Activated CD4-positive, alpha-beta T cell treated with anti-CD3 and anti-CD28 coated beads, Interleukin-2, amount 50 U/mL, for 24 hours (primary cell): Measurements from ENCODE around the gene YPEL3.
"Not testable (repeated sequence)": the region's sequence is repeated elsewhere in the genome, so short reads cannot be mapped to it uniquely, and the experiment has no call there.

Source experiments
- DNase-seq, 2 donors: peaks; one replicate each; pipeline ENCODE4 v3.0.0-alpha.2; 2020; ENCODE audit warnings: low read depth in 1 of 2, low spot score in 1 of 2

The YPEL3 gene, protein sequence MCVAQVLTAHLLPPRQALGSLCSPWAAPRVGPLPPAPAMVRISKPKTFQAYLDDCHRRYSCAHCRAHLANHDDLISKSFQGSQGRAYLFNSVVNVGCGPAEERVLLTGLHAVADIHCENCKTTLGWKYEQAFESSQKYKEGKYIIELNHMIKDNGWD

DNA sequence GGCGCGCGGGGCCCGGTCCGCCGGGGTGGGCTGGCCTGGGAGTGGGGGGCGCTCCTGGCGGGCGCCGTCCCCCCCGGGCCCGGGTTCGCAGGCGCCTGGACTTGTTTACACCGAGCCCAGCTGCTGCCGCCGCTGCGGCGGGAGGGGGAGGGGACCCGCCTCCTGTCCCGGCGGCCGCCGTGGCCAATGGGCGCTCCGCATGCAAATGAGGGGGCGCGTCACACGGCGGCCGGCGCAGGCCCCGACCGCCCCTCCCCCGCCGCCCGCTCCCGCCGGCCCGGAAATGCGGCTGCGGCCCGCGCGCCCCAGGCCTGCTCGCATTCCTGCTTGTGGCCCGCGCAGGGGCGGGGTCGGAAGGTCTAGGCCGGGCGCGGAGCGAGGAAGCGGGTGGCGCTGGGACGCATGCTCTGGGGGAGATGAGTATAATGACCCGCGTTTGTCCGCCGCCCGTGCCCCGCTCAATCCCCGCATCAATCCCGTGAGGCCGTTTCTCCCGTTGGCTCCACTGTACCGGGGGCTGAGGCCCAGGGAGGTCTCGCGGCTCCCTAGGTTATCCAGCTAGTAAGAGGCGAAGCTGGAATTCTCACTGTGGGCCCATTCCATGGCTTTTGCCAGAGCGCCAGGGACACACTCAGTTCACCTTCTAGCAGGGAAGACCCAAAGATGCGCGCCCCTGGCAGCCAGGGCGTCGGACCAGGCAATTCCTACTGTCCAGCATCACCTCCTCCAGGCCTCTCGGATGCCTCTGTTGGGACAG, at the start of gene YPEL3:
Gene YPEL3 (minus strand): TSS at position 109 of the 757 bp plus-strand sequence. CDS start 731 bp downstream, outside the sequence.
- DNase-seq = peak; percentile 76 to 80

DNA sequence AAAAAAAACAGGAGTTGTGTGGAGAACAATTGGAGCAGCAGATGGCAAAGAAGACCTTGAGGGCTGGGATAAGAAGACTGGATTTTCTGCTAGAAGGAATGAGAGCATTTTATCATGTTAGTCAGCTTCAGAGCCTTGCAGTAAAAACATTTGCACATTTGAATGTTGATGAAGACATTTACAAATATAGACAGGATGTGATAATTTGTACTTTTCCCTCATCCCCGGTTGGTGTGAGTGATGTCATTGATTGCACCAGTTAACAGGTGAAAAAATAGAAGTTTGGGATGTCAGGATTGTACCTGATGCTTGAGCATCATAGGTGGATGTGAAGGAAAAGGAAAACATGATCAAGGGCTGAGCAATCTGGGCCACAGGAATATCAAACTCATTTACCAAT, 49.6 kb upstream of the YPEL3 start:
- DNase-seq = no peak

DNA sequence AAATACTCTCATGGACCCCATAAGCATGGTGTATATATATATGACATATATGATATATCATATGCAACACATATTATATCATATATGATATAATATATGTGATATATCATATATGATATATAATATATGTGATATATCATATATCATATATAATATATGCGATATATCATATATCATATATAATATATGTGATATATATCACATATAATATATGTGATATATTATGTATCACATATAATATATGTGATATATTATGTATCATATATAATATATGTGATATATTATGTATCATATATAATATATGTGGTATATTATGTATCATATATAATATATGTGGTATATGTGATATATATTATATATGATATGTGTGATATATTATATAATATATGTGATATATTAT, 48.9 kb upstream of the YPEL3 start:
- DNase-seq = no peak

DNA sequence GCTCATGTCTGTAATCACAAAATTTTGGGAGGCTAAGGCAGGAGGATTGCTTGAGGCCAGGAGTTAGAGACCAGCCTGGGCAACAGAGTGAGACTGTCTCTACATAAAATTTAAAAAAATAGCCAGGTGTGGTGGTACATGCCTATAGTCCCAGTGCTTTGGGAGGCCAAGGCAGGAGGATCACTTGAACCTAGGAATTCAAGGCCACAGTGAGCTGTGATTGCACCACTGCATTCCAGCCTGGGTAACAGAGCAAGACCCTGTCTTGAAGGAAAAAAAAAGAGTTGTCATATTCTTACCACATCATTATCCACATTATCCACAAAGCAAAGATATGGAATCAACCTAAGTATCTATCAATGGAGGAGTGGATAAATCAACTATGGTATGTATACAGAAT, 48.0 kb upstream of the YPEL3 start:
- no peak for DNase-seq

DNA sequence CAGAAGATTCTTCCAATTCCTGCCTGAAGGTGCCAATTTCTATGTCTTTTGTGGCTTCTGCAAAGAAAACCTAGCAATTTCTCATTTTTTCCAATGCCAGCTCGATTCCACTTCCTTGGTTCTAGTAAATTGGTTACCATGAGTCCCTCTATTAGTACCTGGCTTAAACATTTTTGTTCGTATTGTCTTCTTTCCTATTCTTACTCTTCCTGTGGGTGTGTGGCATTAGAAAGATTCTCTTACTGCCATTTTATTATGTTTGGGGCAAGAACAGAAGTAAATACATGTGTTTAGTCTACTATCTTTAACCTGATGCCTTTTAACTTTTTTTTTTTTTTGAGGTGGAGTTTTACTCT, 47.3 kb upstream of the YPEL3 start:
- no peak for DNase-seq

DNA sequence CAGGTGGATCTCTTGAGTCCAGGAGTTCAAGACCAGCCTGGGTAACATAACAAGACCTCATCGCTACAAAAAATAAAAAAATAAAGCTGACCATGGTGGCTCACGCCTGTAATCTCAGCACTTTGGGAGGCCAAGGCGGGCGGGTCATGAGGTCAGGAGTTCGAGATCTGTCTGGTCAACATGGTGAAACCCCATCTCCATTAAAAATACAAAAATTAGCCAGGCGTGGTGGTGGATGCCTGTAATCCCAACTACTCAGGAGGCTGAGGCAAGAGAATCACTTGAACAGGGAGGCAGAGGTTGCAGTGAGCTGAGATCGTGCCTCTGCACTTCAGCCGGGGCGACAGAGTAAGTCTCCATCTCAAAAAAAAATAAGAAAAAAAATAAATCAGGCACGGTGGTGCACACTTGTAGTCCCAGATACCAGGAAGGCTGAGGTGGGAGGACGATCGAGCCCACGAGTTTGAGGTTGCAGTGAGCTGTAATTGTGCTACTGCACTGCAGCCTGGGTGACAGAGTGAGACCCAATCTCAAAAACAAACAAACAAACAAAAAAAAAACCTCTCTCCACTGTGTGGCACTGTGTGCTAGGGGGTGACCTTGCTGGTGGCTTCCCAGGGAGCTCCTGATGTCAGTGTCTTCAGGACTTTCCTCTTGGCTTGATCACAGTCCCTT, 46.8 kb upstream of the YPEL3 start:
- no peak for DNase-seq

DNA sequence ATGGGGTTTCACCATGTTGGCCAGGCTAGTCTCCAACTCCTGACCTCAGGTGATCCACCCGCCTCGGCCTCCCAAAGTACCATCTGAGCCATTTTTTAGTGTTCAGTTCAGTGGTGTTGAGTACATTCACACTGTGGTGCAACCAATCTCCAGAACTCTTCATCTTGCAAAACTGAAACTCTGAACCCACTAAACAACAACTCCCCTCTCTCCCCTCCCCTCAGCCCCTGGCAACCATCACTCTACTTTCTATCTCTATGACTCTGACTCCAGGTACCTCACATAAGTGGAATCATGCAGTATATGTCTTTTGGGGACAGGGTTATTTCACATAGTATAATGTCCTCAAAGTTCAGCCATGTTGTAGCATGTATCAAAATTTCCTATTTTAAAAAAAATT, 45.7 kb upstream of the YPEL3 start:
- no peak for DNase-seq

DNA sequence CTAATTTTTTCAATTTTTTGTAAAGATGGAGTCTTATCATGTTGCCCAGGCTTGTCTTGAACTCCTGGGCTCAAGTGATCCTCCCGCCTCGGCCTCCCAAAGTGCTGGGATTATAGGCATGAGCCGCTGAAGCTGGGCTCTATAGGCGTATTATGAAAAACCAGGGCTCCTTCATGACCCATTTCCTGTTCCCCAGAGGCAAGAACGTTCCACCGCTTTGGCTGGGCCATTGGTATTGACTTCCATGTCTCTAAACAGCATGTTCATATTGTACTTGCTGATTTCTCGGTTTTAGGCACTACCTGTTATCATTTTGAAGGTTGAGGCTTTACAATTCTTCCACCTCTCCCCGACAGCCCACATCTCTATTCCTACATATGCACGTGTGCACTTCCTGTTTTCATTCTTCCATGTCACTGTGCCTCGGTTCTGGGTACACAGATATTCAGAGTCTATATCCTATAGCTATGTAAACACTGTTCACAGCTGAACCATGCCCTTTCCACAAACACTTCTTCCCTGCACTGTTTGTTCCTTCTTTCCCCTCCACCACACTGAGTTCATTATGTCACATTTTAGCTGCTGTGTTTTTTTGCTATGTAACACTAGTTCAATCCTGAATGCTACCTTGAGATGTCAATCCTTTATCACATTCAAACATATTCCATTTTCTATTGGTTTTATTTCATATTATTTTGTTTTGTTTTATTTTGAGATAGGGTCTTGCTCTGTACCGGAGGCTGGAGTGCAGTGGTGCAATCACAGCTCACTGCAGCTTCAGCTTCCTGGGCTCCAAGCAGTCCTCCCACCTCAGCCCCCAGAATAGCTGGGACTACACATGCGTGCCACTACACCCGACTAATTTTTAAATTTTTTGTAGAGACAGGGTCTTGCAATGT, 43.8 kb upstream of the YPEL3 start:
- DNase-seq = no peak

DNA sequence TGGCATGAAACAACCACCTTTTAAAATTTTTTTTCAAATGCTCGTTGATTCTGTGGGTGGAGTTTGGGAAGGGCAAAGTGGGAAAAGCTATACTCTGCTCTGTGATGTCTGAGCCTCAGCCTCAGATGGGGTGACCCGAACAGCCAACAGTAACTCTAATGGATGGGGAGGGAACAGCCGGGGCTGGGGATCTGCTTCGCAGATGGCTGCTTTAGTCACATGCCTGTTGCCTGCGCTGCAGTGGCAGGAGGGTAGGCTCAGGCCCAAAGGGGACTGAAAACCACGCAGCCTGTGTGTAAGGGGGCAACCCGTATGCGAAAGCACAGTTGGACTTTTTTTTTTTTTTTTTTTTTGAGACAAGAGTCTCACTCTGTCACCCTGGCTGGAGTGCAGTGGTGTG, 41.9 kb upstream of the YPEL3 start:
- no peak for DNase-seq

DNA sequence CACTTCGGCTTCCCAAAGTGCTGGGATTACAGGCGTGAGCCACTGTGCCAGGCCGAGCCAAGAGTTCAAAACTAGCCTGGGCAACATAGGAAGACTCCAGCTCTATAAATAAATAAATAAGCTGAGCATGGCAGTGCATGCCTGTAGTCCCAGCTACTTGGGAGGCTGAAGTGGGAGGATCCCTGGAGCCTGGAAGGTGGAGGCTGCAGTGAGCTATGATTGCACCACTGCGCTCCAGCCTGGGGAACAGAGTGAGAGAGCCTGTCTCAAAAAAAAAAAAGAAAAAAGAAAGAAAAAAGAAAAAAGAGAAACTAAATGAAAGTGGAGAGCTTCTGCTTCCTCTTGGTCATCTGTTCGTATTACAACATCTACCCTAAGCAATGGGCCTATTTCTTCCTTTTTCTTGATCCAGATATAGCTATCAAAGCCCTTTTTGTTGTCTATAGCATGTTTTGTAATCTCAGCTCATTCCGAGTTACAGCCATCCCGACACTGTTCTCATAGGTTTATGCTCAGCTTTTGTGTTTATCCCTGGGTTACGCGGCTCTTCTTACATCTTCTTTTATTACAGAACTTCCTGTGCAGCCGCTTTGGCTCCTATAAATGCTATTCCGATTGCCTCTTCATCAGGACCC, 41.1 kb upstream of the YPEL3 start:
- no peak for DNase-seq

DNA sequence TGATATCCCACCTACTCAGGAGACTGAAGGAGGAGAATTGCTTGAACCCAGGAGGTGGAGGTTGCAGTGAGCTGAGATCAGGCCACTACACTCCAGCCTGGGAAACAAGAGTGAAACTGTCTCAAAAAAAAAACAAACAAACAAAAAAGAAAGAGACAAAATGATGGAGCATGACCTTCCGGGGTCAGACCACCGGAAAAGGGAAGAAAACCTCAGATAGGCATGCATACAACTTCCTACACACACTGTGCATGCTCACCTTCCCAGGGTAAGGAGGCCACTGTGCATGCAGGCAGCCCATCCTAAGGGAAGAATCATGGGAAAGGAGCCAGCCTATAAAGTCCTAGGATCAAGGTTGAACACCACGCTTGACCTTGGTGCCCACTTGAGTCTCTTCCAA, 36.6 kb upstream of the YPEL3 start:
- DNase-seq = no peak

DNA sequence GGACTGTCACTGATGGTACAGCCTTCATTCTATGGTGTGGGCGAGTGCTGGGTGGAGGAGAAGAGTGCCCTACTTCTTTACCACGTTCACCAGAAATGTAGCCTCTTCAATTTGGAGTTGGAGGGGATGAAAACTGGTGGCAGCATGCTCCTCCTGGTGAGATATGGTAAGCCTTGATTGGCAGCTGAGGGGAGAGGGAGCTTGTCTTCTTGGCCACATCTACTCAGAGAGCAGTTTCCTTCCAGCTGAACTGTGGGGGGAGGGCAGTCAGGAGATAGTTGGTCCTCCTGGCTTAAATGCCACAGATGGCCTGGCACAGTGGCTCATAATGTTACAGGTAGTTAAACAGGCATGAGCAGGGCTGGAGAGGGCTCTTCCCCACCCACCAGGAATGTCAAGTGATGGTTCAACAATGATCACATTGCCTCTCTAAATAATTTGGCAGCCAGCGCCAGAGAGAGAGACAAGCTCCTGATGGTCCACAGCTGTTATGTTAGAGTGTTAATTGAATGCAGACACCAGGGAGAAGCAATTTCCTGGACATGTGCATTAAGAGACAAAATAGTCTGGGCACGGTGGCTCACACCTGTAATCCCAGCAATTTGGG, 36.0 kb upstream of the YPEL3 start:
- DNase-seq = no peak

DNA sequence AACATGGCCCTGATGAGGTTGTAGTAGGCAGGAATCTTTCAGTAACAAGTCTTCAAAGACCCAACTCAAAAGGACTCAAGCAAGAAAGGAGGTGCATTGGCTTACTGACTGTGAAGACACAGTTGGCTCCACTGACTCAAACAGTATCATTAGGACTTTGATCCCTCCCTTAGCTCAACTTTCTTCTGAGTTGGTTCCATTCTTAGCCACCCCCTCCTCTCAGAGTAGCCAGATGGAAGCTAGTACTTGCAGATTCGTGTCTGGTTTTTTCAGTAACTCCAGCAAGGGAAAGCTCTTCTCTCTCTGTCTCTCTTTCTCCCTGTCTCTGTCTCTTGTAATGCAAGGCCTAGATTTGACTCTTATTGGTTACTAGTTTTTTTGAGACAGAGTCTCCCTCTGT, 32.0 kb upstream of the YPEL3 start:
- no peak for DNase-seq

DNA sequence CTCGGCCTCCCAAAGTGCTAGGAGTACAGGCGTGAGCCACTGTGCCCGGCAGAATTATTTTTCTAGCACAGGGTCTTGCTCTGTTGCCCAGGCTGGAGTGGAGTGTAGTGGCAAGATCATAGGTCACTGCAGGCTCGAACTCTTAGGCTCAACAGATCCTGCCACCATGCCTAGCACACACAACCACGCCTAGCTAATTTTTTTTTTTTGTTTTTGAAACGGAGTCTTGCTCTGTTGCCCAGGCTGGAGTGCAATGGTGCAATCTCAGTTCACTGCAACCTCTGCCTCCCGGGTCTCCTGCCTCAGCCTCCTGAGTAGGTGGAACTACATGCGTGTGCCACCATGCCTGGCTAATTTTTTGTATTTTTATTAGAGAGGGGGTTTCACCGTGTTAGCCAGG, 29.7 kb upstream of the YPEL3 start:
- DNase-seq = not testable (repeated sequence)

DNA sequence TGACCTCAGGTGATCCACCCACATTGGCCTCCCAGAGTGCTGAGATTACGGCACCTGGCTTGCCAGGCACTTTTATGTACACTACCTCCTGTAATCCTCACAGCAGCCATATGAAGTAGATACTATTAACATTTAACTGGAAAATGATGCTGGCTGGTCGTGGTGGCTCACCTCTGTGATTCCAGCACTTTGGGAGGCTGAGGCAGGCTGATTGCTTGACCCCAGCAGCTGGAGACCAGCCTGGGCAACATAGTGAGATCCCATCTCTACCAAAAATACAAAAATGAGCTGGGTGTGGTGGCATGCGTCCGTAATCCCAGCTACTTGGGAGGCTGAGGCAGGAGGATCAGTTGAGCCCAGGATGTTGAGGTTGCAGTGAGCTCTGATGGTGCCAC, 29.0 kb upstream of the YPEL3 start:
- DNase-seq = no peak

DNA sequence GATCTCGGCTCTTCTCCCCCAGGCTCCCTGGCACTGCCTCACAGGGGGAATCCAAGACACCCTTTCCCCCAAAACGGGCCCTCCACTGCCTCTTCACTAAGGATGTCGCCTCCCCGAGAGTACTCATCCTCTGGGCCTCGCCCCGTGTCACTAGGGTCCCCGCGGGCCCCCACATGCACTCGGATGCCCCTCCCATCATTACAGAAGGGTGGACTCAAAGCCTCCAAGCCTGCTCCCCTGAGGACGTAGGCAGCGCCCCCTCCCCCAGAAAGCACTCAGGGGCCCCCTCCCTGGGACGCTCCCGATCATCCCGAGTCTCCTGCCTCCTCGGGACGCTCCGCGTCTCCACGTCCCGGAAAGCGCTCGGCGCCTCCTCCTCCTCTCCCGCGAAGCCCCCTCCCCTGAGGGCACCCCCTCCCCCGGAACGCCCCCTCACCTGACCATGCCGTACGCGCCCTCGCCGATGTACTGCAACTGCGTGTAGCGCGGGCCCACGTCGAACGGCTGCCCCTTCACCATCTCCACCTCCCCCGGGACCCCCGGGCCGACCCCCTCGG, 26.7 kb upstream of the YPEL3 start:
- DNase-seq = no peak

DNA sequence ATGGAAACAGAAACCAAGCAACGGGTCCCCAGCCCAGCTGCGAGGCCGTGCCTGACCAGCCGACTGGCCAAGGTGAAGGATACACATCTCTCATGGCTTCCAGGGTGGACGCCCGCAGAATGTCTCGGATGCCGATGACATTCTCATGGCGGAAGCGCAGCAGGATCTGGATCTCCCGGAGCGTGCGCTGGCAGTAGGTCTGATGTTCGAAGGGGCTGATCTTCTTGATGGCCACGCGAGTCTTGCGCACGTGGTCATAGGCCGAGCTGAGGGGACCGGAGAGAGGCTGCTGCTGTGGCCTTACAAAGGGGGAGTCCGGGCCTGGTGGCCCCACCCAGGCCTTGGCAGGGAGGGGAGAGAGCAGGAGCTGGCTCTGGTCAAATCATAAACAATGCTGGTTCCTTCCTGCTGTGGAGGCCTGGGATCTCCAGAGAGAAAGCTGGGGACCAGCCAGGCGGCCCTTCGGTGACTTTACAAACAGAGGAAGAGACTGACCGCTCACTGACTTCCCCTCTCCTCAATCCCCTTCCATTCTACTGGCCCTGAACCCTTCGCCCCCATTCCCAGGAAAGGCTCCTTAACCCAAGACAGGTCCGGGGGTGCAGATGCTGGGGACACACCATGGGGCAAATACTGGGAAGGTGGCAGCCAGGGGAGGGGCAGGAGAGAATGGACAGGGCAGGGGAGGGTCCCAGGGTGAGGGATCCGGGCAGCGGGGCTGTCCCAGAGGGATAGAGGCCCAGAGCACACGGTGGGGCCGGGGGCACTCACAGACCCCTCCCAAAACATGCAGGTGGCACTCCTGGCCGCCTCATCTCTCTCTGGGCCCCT, 25.9 kb upstream of the YPEL3 start:
- DNase-seq = no peak

DNA sequence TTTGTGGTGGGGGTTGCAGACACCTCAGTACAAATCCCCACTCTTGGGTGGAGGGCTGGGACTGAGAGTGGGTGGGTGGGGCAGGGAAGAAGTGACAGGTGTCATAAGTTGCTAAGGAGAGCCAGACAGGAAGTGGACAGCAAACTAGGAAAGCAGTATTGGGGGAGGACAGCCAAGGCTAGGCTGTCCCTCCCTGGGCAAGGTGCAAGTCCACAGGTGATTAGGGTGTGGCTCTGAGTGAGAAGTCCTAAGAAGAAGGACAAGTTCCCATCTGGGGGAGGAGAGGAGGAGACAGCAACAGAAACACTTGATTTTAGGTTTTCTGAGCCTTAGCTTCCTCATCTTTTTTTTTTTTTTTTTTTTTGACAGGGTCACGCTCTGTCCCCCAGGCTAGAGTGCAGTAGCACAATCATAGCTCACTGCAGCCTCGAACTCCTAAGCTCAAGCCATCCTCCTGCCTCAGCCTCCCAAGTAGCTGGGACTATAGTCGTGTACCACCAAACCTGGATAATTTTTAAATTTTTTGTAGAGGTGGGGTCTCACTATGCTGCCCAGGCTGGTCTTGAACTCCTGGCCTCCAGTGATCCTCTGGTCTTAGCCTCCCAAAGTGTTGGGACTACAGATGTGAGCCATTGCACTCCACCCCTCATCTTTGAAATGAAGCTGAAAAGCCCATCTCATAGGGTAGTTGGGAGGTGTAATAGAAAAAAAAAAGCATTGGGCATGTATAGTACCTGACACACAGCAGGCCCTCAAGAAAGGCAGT, 24.5 kb upstream of the YPEL3 start:
- DNase-seq = no peak

DNA sequence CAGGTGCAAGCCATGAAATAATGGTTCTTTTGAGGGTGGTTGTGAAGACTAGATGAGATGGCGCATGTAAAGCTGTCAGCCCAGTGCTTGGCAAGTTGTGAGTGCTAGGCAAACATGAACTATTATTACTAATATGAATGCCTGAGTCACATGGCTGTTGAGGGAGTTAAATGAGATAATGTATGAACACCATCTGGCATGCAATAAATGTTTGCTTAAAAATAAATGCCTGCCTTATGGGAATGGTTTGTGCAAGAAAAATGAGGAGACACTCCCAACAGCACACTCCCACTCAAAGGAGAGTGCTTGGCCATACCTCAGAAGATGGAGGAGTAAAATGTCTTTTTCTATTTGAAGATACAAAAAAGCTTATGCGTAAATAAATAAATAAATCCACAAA, 23.4 kb upstream of the YPEL3 start:
- no peak for DNase-seq
